GM12878 (cell line): ENCODE measurements around the gene RRAGA. TPM values are rescaled to one million over a fixed set of nuclear protein-coding genes. Genes with fewer than 3 reads are reported as not detected.

Experiments
- BACH1 ChIP-seq: fragments of 450-650 bp; IDR thresholded peaks from 2 replicates; pipeline ENCODE4 v1.6.1; 2017; ENCODE audit warnings: mild to moderate bottlenecking, borderline replicate concordance
- BCL11A ChIP-seq: IDR thresholded peaks from 2 replicates; pipeline ENCODE4 v1.6.1; 2011; ENCODE audit warnings: low read depth, low read length
- BMI1 ChIP-seq: fragments of 450-650 bp; IDR thresholded peaks from 2 replicates; pipeline ENCODE4 v1.6.1; 2016; ENCODE audit warnings: mild to moderate bottlenecking, moderate library complexity, borderline replicate concordance
- CBFB ChIP-seq: IDR thresholded peaks from 2 replicates; pipeline ENCODE4 v1.6.1; 2016; ENCODE audit warnings: antibody characterized with exemption, low read depth
- EED ChIP-seq: sonication (generic); IDR thresholded peaks from 2 replicates; pipeline ENCODE4 v1.6.1; 2016; ENCODE audit warnings: antibody characterized with exemption, low read depth
- EZH2 ChIP-seq: IDR thresholded peaks from 2 replicates; pipeline ENCODE4 v1.6.1; 2012; ENCODE audit warnings: low read depth, mild to moderate bottlenecking, control low read depth, inconsistent platforms, low read length, borderline replicate concordance; ENCODE audit not compliant: control insufficient read depth
- GATAD2B ChIP-seq: fragments of 450-650 bp; conservative IDR thresholded peaks from 2 replicates; pipeline ENCODE4 v1.6.1; 2017; ENCODE audit warnings: low read depth, mild to moderate bottlenecking, moderate library complexity
- KLF5 ChIP-seq: fragments of 450-650 bp; IDR thresholded peaks from 2 replicates; pipeline ENCODE4 v1.6.1; 2014; ENCODE audit warnings: mild to moderate bottlenecking; ENCODE audit not compliant: partially characterized antibody
- NFXL1 ChIP-seq: fragments of 450-650 bp; IDR thresholded peaks from 2 replicates; pipeline ENCODE4 v1.6.1; 2017; ENCODE audit warnings: antibody characterized with exemption, mild to moderate bottlenecking, borderline replicate concordance
- NR2C2 ChIP-seq: IDR thresholded peaks from 2 replicates; pipeline ENCODE4 v1.6.1; 2011; ENCODE audit warnings: borderline replicate concordance, low read depth; ENCODE audit not compliant: control insufficient read depth, insufficient read length
- NRF1 ChIP-seq: conservative IDR thresholded peaks from 2 replicates; pipeline ENCODE4 v1.6.1; 2011; ENCODE audit warnings: mild to moderate bottlenecking, low read depth, low read length, improper control_type of control experiment
- POLR2A ChIP-seq: IDR thresholded peaks from 2 replicates; pipeline ENCODE4 v1.6.1; 2011; ENCODE audit warnings: low read depth, mild to moderate bottlenecking, low read length
- RELB ChIP-seq: fragments of 450-650 bp; IDR thresholded peaks from 2 replicates; pipeline ENCODE4 v1.6.1; 2017; ENCODE audit warnings: low read depth, mild to moderate bottlenecking, moderate library complexity
- RFX5 ChIP-seq: IDR thresholded peaks from 2 replicates; pipeline ENCODE4 v1.6.1; 2011; ENCODE audit warnings: low read depth, low read length, improper control_type of control experiment
- TAF1 ChIP-seq: IDR thresholded peaks from 2 replicates; pipeline ENCODE4 v1.6.1; 2011; ENCODE audit warnings: mild to moderate bottlenecking, low read depth, low read length, borderline replicate concordance
- WRNIP1 ChIP-seq: IDR thresholded peaks from 2 replicates; pipeline ENCODE4 v1.6.1; 2011; ENCODE audit warnings: low read depth, low read length, improper control_type of control experiment, borderline replicate concordance
- ZBTB11 ChIP-seq: fragments of 450-650 bp; formaldehyde crosslinking; IDR thresholded peaks from 2 replicates; pipeline ENCODE4 v1.5.0; 2022; ENCODE audit warnings: mild to moderate bottlenecking, missing genetic modification characterization
- polyA plus RNA-seq, 11 experiments: library from polyadenylated mRNA; depleted of rRNA in 4 of 11; unstranded in 6 of 11; stranded (reverse) in 5 of 11; fragments of >200 nt; fragmentation: Nextera tagmentation in 4 of 11; fragmentation: Illumina TruSeq in 1 of 11; extraction: Ambion mirVana in 4 of 11; extraction: Trizol in 1 of 11; gene quantifications; 1 replicate in 1 of 11; 2 replicates in 10 of 11; pipeline versions ENCODE4 v1.2.1 to v1.2.3, GENCODE V29; 2011 to 2016; ENCODE audit warnings: inconsistent platforms in 2 of 11, missing spikeins in 2 of 11, low read depth in 1 of 11
- total RNA-seq, 4 experiments: library from RNA; depleted of rRNA in 3 of 4; stranded (reverse); fragments of >200 nt in 3 of 4; fragmentation: Illumina TruSeq in 1 of 4; extraction: Trizol in 1 of 4; gene quantifications; 2 replicates each; pipeline versions ENCODE4 v1.2.1 to v1.2.3, GENCODE V29; 2013 to 2021
- TF ChIP-seq, protein P1 (sequence below): fragments of 450-650 bp; IDR thresholded peaks from 2 replicates; pipeline ENCODE4 v1.6.1; 2017; ENCODE audit warnings: mild to moderate bottlenecking
- TF ChIP-seq, protein P2 (sequence below): fragments of 450-650 bp; formaldehyde crosslinking; IDR thresholded peaks from 2 replicates; pipeline ENCODE4 v1.4.0; 2020; ENCODE audit warnings: mild to moderate bottlenecking, moderate library complexity

Gene RRAGA
- total and polyA plus RNA-seq, 10 of the 15 experiments (the other 5 are each of a cell fraction or from before 2014, with no cell fraction given): 10.1 to 74.6 (median 37.9) TPM

- no peak; the same call in 1 of the 2 replicates for TF ChIP-seq EED
- TF ChIP-seq POLR2A: peak; percentile 95
- TF ChIP-seq BCL11A: no peak
- no peak for TF ChIP-seq WRNIP1
- TF ChIP-seq BMI1: peak; percentile 62; the same call in 1 of the 2 replicates
- TF ChIP-seq, protein P1, sequence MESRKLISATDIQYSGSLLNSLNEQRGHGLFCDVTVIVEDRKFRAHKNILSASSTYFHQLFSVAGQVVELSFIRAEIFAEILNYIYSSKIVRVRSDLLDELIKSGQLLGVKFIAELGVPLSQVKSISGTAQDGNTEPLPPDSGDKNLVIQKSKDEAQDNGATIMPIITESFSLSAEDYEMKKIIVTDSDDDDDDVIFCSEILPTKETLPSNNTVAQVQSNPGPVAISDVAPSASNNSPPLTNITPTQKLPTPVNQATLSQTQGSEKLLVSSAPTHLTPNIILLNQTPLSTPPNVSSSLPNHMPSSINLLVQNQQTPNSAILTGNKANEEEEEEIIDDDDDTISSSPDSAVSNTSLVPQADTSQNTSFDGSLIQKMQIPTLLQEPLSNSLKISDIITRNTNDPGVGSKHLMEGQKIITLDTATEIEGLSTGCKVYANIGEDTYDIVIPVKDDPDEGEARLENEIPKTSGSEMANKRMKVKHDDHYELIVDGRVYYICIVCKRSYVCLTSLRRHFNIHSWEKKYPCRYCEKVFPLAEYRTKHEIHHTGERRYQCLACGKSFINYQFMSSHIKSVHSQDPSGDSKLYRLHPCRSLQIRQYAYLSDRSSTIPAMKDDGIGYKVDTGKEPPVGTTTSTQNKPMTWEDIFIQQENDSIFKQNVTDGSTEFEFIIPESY: no peak
- TF ChIP-seq CBFB: peak; percentile 98
- no peak for TF ChIP-seq ZBTB11 (CRISPR knock-in tag)
- no peak for TF ChIP-seq EZH2
- TF ChIP-seq RFX5: peak; percentile 78
- no peak for TF ChIP-seq NFXL1
- no peak; the same call in 1 of the 2 replicates for TF ChIP-seq GATAD2B
- peak; percentile 58 for TF ChIP-seq RELB
- peak; percentile 49; the same call in 1 of the 2 replicates for TF ChIP-seq BACH1
- TF ChIP-seq KLF5: no peak
- TF ChIP-seq, protein P2, sequence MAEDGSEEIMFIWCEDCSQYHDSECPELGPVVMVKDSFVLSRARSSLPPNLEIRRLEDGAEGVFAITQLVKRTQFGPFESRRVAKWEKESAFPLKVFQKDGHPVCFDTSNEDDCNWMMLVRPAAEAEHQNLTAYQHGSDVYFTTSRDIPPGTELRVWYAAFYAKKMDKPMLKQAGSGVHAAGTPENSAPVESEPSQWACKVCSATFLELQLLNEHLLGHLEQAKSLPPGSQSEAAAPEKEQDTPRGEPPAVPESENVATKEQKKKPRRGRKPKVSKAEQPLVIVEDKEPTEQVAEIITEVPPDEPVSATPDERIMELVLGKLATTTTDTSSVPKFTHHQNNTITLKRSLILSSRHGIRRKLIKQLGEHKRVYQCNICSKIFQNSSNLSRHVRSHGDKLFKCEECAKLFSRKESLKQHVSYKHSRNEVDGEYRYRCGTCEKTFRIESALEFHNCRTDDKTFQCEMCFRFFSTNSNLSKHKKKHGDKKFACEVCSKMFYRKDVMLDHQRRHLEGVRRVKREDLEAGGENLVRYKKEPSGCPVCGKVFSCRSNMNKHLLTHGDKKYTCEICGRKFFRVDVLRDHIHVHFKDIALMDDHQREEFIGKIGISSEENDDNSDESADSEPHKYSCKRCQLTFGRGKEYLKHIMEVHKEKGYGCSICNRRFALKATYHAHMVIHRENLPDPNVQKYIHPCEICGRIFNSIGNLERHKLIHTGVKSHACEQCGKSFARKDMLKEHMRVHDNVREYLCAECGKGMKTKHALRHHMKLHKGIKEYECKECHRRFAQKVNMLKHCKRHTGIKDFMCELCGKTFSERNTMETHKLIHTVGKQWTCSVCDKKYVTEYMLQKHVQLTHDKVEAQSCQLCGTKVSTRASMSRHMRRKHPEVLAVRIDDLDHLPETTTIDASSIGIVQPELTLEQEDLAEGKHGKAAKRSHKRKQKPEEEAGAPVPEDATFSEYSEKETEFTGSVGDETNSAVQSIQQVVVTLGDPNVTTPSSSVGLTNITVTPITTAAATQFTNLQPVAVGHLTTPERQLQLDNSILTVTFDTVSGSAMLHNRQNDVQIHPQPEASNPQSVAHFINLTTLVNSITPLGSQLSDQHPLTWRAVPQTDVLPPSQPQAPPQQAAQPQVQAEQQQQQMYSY: no peak
- peak; percentile 76; the same call in 1 of the 2 replicates for TF ChIP-seq TAF1
- no peak for TF ChIP-seq NRF1
- TF ChIP-seq NR2C2: no peak
These were observed at the start of gene RRAGA (continued) for GRCh38 chr9:19048966-19049916.
